HEK293 (cell line): ENCODE results near the gene SAMD5.

Experiments used
- CTCF ChIA-PET: fragments of 350-600 bp; formaldehyde crosslinking; extraction: SDS; loops from one replicate; lab custom pipeline; 2021; ENCODE audit warnings: antibody characterized with exemption; lab: Yijun Ruan, JAX
- POLR2A ChIA-PET: fragments of 300-600 bp; formaldehyde crosslinking; extraction: SDS; loops from one replicate; lab custom pipeline; 2020; ENCODE audit warnings: antibody characterized with exemption, inconsistent platforms; lab: Yijun Ruan, JAX
- H3K27ac ChIP-seq: fragments of 200-500 bp; sonication (Bioruptor generic); 2 replicates; pipeline ENCODE4 v1.5.1; 2014; ENCODE audit warnings: low read depth, low read length, control low read depth, inconsistent platforms; ENCODE audit errors: extremely low read depth
- H3K36me3 ChIP-seq, 2 experiments: fragments of 200-500 bp in 1 of 2; sonication (Bioruptor generic) in 1 of 2; 1 replicate in 1 of 2; 2 replicates in 1 of 2; pipeline ENCODE4 v1.5.1; 2014 to 2017; ENCODE audit warnings: inconsistent platforms in 2 of 2, low read length in 2 of 2; ENCODE audit not compliant: control insufficient read depth in 2 of 2, insufficient read depth in 1 of 2
- H3K4me1 ChIP-seq: fragments of 200-500 bp; sonication (Bioruptor generic); 2 replicates; pipeline ENCODE4 v1.5.1; 2014; ENCODE audit warnings: mild to moderate bottlenecking, low read length, inconsistent platforms; ENCODE audit not compliant: control insufficient read depth, insufficient read depth
- H3K4me3 ChIP-seq: 2 replicates; pipeline ENCODE4 v1.5.1; 2011; ENCODE audit warnings: low read depth, mild to moderate bottlenecking, control low read depth, low read length, moderate library complexity
- H3K9me3 ChIP-seq: fragments of 200-500 bp; sonication (Bioruptor generic); 2 replicates; pipeline ENCODE4 v1.5.1; 2014; ENCODE audit warnings: low read depth, low read length, inconsistent platforms; ENCODE audit not compliant: control insufficient read depth, insufficient read depth
- BCL11B ChIP-seq: fragments of 450-650 bp; formaldehyde crosslinking; IDR thresholded peaks from 2 replicates; pipeline ENCODE4 v1.5.1; 2016; ENCODE audit warnings: low read depth, missing biosample characterization, missing genetic modification characterization
- GFI1B ChIP-seq: fragments of 450-650 bp; formaldehyde crosslinking; IDR thresholded peaks from 2 replicates; pipeline ENCODE4 v1.5.1; 2016; ENCODE audit warnings: missing biosample characterization, missing genetic modification characterization
- KLF1 ChIP-seq: fragments of 450-650 bp; formaldehyde crosslinking; IDR thresholded peaks from 2 replicates; pipeline ENCODE4 v1.5.1; 2016; ENCODE audit warnings: missing biosample characterization, missing genetic modification characterization
- OSR2 ChIP-seq: fragments of 450-650 bp; formaldehyde crosslinking; IDR thresholded peaks from 2 replicates; pipeline ENCODE4 v1.5.1; 2016; ENCODE audit warnings: missing biosample characterization, missing genetic modification characterization
- SCRT1 ChIP-seq: fragments of 450-650 bp; formaldehyde crosslinking; IDR thresholded peaks from 2 replicates; pipeline ENCODE4 v1.5.1; 2016; ENCODE audit warnings: missing biosample characterization, missing genetic modification characterization, borderline replicate concordance
- ZIC2 ChIP-seq: fragments of 450-650 bp; formaldehyde crosslinking; IDR thresholded peaks from 2 replicates; pipeline ENCODE4 v1.5.1; 2016; ENCODE audit warnings: missing biosample characterization, missing genetic modification characterization
- ZNF112 ChIP-seq: fragments of 450-650 bp; formaldehyde crosslinking; IDR thresholded peaks from 2 replicates; pipeline ENCODE4 v1.5.0; 2017; ENCODE audit warnings: missing biosample characterization, missing genetic modification characterization
- ZNF16 ChIP-seq: fragments of 450-650 bp; formaldehyde crosslinking; IDR thresholded peaks from 2 replicates; pipeline ENCODE4 v1.5.1; 2016; ENCODE audit warnings: low read depth, missing biosample characterization, missing genetic modification characterization
- ZNF18 ChIP-seq: fragments of 450-650 bp; formaldehyde crosslinking; IDR thresholded peaks from 2 replicates; pipeline ENCODE4 v1.5.1; 2016; ENCODE audit warnings: missing biosample characterization, missing genetic modification characterization
- ZNF214 ChIP-seq: fragments of 450-650 bp; formaldehyde crosslinking; IDR thresholded peaks from 2 replicates; pipeline ENCODE4 v1.5.1; 2017; ENCODE audit warnings: missing biosample characterization, mild to moderate bottlenecking, missing genetic modification characterization, borderline replicate concordance
- ZNF239 ChIP-seq: fragments of 450-650 bp; formaldehyde crosslinking; IDR thresholded peaks from 2 replicates; pipeline ENCODE4 v1.5.1; 2016; ENCODE audit warnings: missing biosample characterization, missing genetic modification characterization
- ZNF248 ChIP-seq: fragments of 450-650 bp; formaldehyde crosslinking; IDR thresholded peaks from 2 replicates; pipeline ENCODE4 v1.5.1; 2017; ENCODE audit warnings: missing biosample characterization, missing genetic modification characterization
- ZNF26 ChIP-seq: fragments of 450-650 bp; formaldehyde crosslinking; IDR thresholded peaks from 2 replicates; pipeline ENCODE4 v1.5.1; 2016; ENCODE audit warnings: missing biosample characterization, missing genetic modification characterization
- ZNF433 ChIP-seq: fragments of 450-650 bp; formaldehyde crosslinking; IDR thresholded peaks from 2 replicates; pipeline ENCODE4 v1.5.1; 2016; ENCODE audit warnings: missing biosample characterization, missing genetic modification characterization, low read depth
- ZNF473 ChIP-seq: fragments of 450-650 bp; formaldehyde crosslinking; IDR thresholded peaks from 2 replicates; pipeline ENCODE4 v1.5.1; 2017; ENCODE audit warnings: missing biosample characterization, missing genetic modification characterization
- ZNF544 ChIP-seq: fragments of 450-650 bp; formaldehyde crosslinking; IDR thresholded peaks from 2 replicates; pipeline ENCODE4 v1.5.0; 2017; ENCODE audit warnings: missing biosample characterization, missing genetic modification characterization
- ZNF626 ChIP-seq: fragments of 450-650 bp; sonication (Bioruptor Pico); formaldehyde crosslinking; IDR thresholded peaks from 2 replicates; pipeline ENCODE4 v1.5.1; 2018; ENCODE audit warnings: missing biosample characterization, missing genetic modification characterization, inconsistent platforms
- ZNF639 ChIP-seq: fragments of 450-650 bp; formaldehyde crosslinking; IDR thresholded peaks from 2 replicates; pipeline ENCODE4 v1.5.1; 2016; ENCODE audit warnings: missing biosample characterization, missing genetic modification characterization
- ZNF76 ChIP-seq: fragments of 450-650 bp; formaldehyde crosslinking; IDR thresholded peaks from 2 replicates; pipeline ENCODE4; 2016; ENCODE audit warnings: low read depth, missing biosample characterization, missing genetic modification characterization, borderline replicate concordance
- ZNF776 ChIP-seq: fragments of 450-650 bp; formaldehyde crosslinking; IDR thresholded peaks from 2 replicates; pipeline ENCODE4 v1.5.0; 2017; ENCODE audit warnings: missing biosample characterization, missing genetic modification characterization, borderline replicate concordance
- ZSCAN18 ChIP-seq: fragments of 450-650 bp; formaldehyde crosslinking; IDR thresholded peaks from 2 replicates; pipeline ENCODE4 v1.5.1; 2016; ENCODE audit warnings: missing biosample characterization, missing genetic modification characterization
- ZSCAN30 ChIP-seq: fragments of 450-650 bp; IDR thresholded peaks from 2 replicates; pipeline ENCODE4 v1.5.1; 2018; ENCODE audit warnings: missing biosample characterization, mild to moderate bottlenecking, missing genetic modification characterization, moderate library complexity
- TF ChIP-seq, protein P1 (sequence below): fragments of 450-650 bp; formaldehyde crosslinking; IDR thresholded peaks from 2 replicates; pipeline ENCODE4; 2016; ENCODE audit warnings: missing biosample characterization, missing genetic modification characterization

SAMD5 gene

GRCh38 chr6:147525519-147526209 is 17.2 kb downstream of the SAMD5 start:
- Histone ChIP-seq H3K4me3 (no peak overlapping the region), H3K4me1 (peaks cover 4% of the 10 kb centered on the region), H3K27ac (no peak overlapping the region), H3K36me3 (no peaks in the 10 kb centered on the region), H3K9me3 (no peaks in the 10 kb centered on the region)
- CTCF ChIA-PET = interaction anchor here (0.6 to 1.3 kb wide), 3 partner anchors 16 to 584 kb away, joined by 3 to 5 read pairs (median 3); no protein-coding TSS in a partner anchor
- POLR2A ChIA-PET = no interaction called here
- TF ChIP-seq ZIC2 (tag by site-specific recombination) (no peak), SCRT1 (tag by site-specific recombination) (no peak), ZNF16 (tag by site-specific recombination) (no peak), ZNF26 (tag by site-specific recombination) (no peak), ZNF214 (tag by site-specific recombination) (no peak), ZSCAN30 (tag by site-specific recombination) (no peak), ZNF626 (tag by site-specific recombination) (no peak), BCL11B (no peak), OSR2 (tag by site-specific recombination) (no peak), ZNF248 (tag by site-specific recombination) (no peak), ZNF639 (tag by site-specific recombination) (no peak), ZNF239 (tag by site-specific recombination) (no peak), ZNF112 (no peak), ZNF76 (tag by site-specific recombination) (no peak), ZNF776 (tag by site-specific recombination) (no peak), ZSCAN18 (tag by site-specific recombination) (no peak)
- TF ChIP-seq, protein P1, sequence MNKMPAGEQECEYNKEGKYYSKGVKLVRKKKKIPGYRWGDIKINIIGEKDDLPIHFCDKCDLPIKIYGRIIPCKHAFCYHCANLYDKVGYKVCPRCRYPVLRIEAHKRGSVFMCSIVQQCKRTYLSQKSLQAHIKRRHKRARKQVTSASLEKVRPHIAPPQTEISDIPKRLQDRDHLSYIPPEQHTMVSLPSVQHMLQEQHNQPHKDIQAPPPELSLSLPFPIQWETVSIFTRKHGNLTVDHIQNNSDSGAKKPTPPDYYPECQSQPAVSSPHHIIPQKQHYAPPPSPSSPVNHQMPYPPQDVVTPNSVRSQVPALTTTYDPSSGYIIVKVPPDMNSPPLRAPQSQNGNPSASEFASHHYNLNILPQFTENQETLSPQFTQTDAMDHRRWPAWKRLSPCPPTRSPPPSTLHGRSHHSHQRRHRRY (tag by site-specific recombination) = no peak

- ChIA-PET POLR2A (no interaction called here), CTCF (interaction anchor here (1.2 to 1.3 kb wide), 2 partner anchors 17 to 20 kb away, joined by 3 to 5 read pairs; no protein-coding TSS in a partner anchor)
- Histone ChIP-seq H3K27ac (no peak overlapping the region), H3K36me3 (no peaks in the 10 kb centered on the region), H3K4me3 (no peak overlapping the region), H3K9me3 (no peaks in the 10 kb centered on the region), H3K4me1 (peaks cover 11% of the 10 kb centered on the region)
- TF ChIP-seq ZNF433 (tag by site-specific recombination) (no peak), ZNF473 (no peak), GFI1B (tag by site-specific recombination) (no peak), ZNF18 (tag by site-specific recombination) (no peak), ZNF544 (no peak), KLF1 (tag by site-specific recombination) (no peak)
- TF ChIP-seq, all 188 proteins: peak for 0
These were observed 18.7 kb downstream of the SAMD5 start for GRCh38 chr6:147527197-147527596.
